Measurements from ENCODE around the gene ZDHHC11.
"Not testable (repeated sequence)": the region's sequence is repeated elsewhere in the genome, so short reads cannot be mapped to it uniquely, and the experiment has no call there.

Gene ZDHHC11

GRCh38 chr5:878677-879076 lies 27.9 kb upstream of the ZDHHC11 start:
- not testable (repeated sequence) for DNase-seq (ENCODE audit: low spot score)

- DNase-seq (ENCODE audit: low spot score) = no peak
Observed at GRCh38 chr5:878125-878524, 27.3 kb upstream of the ZDHHC11 start.

GRCh38 chr5:876398-877365 lies 25.9 kb upstream of the ZDHHC11 start:
- no peak for DNase-seq (ENCODE audit: low spot score)

- no peak for DNase-seq (ENCODE audit: low spot score)
Observed at GRCh38 chr5:875931-876330, 25.1 kb upstream of the ZDHHC11 start.

- DNase-seq (ENCODE audit: low spot score) = no peak
Observed at GRCh38 chr5:873328-873727, 22.5 kb upstream of the ZDHHC11 start.

- no peak for DNase-seq (ENCODE audit: low spot score)
Observed at GRCh38 chr5:872301-872700, 21.5 kb upstream of the ZDHHC11 start.

- DNase-seq (ENCODE audit: low spot score) = no peak
Observed at GRCh38 chr5:871596-872298, 21.0 kb upstream of the ZDHHC11 start.

- no peak for DNase-seq (ENCODE audit: low spot score)
Observed at GRCh38 chr5:870956-871355, 20.2 kb upstream of the ZDHHC11 start.

- no peak for DNase-seq (ENCODE audit: low spot score)
Observed at GRCh38 chr5:868428-869135, 17.8 kb upstream of the ZDHHC11 start.

GRCh38 chr5:867300-867870 lies 16.6 kb upstream of the ZDHHC11 start:
- DNase-seq (ENCODE audit: low spot score) = no peak

GRCh38 chr5:865771-866170 lies 15.0 kb upstream of the ZDHHC11 start:
- no peak for DNase-seq (ENCODE audit: low spot score)

GRCh38 chr5:865168-865521 lies 14.4 kb upstream of the ZDHHC11 start:
- DNase-seq (ENCODE audit: low spot score) = no peak

GRCh38 chr5:864492-865167 lies 13.8 kb upstream of the ZDHHC11 start:
- DNase-seq (ENCODE audit: low spot score) = no peak

- no peak for DNase-seq (ENCODE audit: low spot score)
Observed at GRCh38 chr5:863244-863805, 12.5 kb upstream of the ZDHHC11 start.

- no peak for DNase-seq (ENCODE audit: low spot score)
Observed at GRCh38 chr5:862367-863243, 11.8 kb upstream of the ZDHHC11 start.

GRCh38 chr5:861442-862366 lies 10.9 kb upstream of the ZDHHC11 start:
- DNase-seq (ENCODE audit: low spot score) = no peak

GRCh38 chr5:860506-861150 lies 9.8 kb upstream of the ZDHHC11 start:
- DNase-seq (ENCODE audit: low spot score) = no peak

GRCh38 chr5:859798-860296 lies 9.1 kb upstream of the ZDHHC11 start:
- no peak for DNase-seq (ENCODE audit: low spot score)

GRCh38 chr5:859391-859790 lies 8.6 kb upstream of the ZDHHC11 start:
- DNase-seq (ENCODE audit: low spot score) = no peak

Measured in GM03348 (cell line).